ENCODE results near the gene PFDN5.

The PFDN5 gene

GRCh38 chr12:53295070-53295890, at the start of gene PFDN5:
Gene PFDN5, plus strand, starts transcription at chr12:53295542. Its CDS starts 26 bp downstream, at chr12:53295568.
- DNase-seq = peak; percentile 82

- DNase-seq = peak; percentile 79
Measured at GRCh38 chr12:53251477-53252348, 43.6 kb upstream of the PFDN5 start.

- DNase-seq = no peak
Measured at GRCh38 chr12:53252349-53252916, 42.9 kb upstream of the PFDN5 start.

GRCh38 chr12:53253298-53253697, 42.0 kb upstream of the PFDN5 start:
- DNase-seq = no peak

- no peak for DNase-seq
Measured at GRCh38 chr12:53254816-53255545, 40.4 kb upstream of the PFDN5 start.

GRCh38 chr12:53255996-53256395, 39.3 kb upstream of the PFDN5 start:
- DNase-seq = no peak

GRCh38 chr12:53258541-53259539, 36.5 kb upstream of the PFDN5 start:
- no peak for DNase-seq

GRCh38 chr12:53259891-53260290, 35.5 kb upstream of the PFDN5 start:
- DNase-seq = no peak

GRCh38 chr12:53265783-53266182, 29.6 kb upstream of the PFDN5 start:
- DNase-seq = no peak

- DNase-seq = peak; percentile 35
Measured at GRCh38 chr12:53267306-53267998, 27.9 kb upstream of the PFDN5 start.

- peak; percentile 87 for DNase-seq
Measured at GRCh38 chr12:53267999-53268629, 27.2 kb upstream of the PFDN5 start, which contains the start of gene ESPL1. Gene ESPL1, plus strand, starts transcription at chr12:53268299. Its CDS starts 468 bp downstream, at chr12:53268767.

- no peak for DNase-seq
Measured at GRCh38 chr12:53268630-53269562, 26.4 kb upstream of the PFDN5 start.

GRCh38 chr12:53274445-53274844, 20.9 kb upstream of the PFDN5 start:
- DNase-seq = no peak

- DNase-seq = no peak
Measured at GRCh38 chr12:53276511-53276910, 18.8 kb upstream of the PFDN5 start.

GRCh38 chr12:53277981-53278380, 17.4 kb upstream of the PFDN5 start:
- DNase-seq = no peak

GRCh38 chr12:53279283-53279869, 16.0 kb upstream of the PFDN5 start:
- DNase-seq = no peak

- DNase-seq = no peak
Measured at GRCh38 chr12:53279888-53280498, 15.3 kb upstream of the PFDN5 start.

GRCh38 chr12:53286448-53286847, 8.9 kb upstream of the PFDN5 start:
- no peak for DNase-seq
